EH (cell line): ENCODE measurements around the gene TMEM187.
A peak's percentile ranks its signal among the peaks of the same experiment; 100 is the strongest.

ENCODE experiments used
- DNase-seq: peaks from one replicate; pipeline ENCODE4 v3.0.0-alpha.2; 2015; ENCODE audit warnings: low read depth

The TMEM187 gene

DNA sequence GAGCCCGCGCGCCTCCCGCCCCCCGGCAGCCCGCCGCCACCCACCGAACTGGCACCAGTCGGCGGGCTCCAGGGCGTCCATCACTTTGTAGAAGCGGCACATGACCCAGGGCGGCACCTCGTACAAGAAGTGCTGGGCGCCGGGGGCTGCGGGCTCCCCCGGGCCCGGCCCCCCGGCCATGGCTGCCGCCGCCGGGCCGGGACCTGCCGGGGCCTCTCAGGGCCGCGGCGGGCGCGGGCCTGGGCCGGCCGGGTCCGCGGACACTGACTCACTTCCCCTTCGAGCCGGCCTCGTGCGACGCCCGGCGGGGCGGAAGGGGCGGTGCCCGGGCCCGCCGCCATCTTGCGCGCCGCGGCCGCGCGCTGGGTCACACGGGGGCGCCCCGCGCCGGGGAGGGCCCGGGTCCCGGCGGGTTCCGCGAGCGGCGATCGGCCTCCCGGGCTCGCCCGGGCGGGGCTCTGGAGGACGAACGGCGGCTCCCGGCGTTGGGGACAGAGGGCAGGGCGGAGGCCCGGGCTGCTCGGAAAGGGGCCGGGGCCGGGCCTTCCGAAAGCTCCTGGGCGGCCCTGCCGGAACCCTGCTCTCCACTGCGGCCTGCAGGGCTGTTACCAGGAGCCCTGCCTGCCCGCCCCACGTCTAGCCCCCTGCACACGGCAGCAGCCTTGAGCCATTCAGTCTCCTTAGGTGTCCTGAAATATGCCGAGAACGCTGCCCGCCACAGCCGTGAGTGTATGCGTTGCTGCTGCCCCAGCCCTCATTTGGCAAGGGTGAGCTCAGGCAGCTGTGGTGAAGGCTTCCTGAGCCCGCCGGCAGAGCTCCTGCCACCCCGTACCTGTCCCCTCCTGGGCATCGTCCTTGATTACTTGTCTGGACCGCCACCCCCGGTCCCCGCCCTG is 47.3 kb downstream of the TMEM187 start, which contains the start of gene IRAK1:
TSS of gene IRAK1 (minus strand) at position 270 of the 896 bp plus-strand sequence. CDS start at position 180, 90 bp downstream.
- DNase-seq: peak; percentile 66

DNA sequence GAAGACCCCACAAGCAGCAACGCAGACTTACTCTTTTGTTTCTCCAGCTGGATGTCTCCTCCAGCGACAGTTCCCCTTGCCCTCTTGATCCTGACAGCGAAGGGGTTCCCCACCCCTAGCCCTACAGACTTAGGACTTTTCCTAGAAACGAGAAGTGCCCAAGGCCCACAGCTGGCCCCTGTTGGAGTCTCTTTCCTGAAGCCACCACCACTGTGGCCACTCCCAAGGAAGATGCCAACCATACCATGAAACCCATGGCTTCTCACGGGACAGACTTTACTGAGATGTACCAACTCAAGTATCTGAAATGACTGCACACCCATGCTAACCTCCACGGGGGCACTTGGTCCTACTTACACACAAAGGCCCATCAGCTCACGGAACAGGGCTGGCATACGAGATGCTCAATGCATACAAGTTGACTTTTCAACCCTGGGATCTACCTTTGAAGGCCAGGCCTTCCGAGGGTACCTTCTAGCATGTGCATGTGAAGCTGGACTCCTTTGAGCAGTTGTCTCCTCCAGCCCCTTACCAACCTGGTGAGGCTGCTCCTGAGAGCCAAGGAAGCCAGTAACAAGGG is 48.1 kb downstream of the TMEM187 start:
- DNase-seq: peak; percentile 63

DNA sequence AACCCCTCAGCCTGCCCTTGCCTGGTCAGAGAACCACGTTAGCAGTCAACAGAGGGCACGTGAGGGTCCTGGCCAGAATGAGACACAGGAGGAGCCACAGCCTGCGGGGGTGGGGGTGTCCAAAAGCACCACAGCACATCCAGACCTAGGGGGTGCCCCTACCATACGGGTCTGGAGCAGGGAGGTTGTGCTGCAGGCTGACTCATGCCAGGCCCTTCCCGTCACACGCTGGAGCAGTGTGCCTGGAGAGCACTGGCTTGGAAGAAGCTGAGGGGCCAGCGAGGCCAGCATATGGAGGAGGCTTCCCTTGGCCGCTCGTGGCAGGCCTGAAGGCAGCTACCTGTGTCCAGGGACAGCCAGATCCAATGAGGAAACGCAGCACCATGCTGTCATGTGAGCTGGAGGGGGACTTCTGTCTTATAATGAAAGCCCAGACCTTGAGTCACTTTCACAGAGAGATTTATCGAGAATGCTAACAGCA is 48.6 kb downstream of the TMEM187 start:
- peak; percentile 78 for DNase-seq

DNA sequence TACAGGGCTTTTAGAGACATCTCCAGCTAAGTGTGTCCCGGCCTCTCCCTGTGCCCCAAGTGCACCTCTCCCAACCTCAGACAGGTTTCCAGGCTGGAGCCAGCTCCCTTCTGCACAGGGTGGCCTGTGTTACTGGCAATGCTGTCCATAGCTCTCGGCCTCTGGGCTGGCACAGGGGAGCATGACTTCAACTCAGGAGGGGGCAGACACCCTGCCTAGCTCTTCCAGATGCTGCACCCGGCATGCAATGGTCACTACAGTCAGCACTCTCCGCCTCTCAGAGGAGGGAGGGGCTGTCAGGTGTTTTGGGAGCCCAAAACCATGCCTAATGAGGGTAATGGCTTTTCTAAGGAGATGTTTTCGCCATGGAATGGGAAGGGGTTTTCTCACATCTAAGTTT is 49.6 kb downstream of the TMEM187 start:
- DNase-seq: no peak

DNA sequence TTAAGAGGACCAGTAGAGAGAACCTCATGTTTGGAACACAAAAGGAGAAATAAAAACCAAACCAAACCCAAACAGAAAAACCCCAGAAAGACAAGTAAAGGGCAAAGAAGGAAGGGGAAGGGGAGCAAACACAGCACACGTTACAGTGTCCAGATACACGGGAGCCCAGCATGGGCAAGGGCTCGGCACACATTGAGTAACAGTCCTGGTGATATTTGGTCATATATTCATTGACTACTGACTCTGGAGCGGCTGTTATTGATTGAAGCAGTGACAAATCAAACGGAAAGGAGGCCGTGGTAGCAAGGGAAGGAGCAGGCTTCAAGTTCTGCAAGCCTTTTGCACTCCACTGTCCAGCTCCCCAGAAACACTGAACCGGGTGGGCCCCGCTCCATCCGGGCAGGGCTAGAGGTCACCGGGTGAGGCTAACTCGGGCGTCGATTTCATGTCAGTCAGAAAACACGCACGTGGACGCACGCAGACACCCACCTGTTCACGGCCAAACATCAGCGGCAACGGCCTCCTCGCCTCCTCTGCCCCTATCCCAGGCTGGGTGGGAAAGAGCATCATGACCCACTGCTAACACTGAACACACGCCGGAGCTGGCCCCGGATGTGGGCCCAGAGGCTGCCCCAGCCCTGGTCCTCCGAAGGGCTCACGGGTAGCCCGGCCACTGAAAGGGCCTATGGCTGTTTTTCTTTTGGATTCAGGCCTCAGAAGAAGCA is 50.9 kb downstream of the TMEM187 start:
- no peak for DNase-seq

DNA sequence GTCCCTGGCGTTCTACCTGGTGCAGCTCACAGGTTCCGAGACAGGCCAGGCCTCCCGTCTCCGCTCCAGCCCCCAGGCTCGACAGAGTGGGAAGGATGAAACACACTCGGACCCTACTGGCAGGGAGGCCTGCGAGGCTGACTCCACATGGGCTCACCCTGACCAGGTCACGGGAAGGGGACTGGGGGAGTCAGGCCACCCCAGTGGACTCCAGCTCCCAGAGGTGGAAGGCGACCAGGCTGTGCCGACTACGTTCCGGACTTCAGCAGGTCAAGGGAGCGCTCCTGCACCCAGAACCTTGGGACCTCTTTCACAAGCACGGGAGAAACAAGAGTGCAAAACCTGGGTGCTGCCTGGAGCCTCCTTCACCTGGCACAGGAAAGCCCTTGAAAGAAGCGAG is 51.7 kb downstream of the TMEM187 start:
- DNase-seq: no peak

DNA sequence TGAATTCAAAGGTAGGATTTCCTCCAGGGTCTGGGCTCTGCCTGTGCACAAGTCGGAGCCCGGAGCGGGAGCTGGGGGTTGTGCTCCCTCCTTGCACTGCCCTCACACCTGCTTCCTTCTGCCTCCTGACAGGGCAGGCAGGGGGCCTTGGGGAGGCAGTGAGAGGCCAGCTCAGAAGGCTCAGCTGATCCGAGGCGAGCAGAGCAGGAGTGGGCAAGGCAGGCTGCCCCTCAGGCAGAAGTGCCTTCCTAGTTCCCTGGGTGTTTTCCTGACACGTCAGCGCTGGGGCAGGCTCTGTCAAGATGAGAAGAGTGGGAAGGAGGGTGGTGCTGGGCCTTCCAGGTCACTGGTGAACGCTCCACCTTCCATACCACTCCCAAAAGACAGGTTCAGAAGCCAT is 52.7 kb downstream of the TMEM187 start:
- peak; percentile 30 for DNase-seq

DNA sequence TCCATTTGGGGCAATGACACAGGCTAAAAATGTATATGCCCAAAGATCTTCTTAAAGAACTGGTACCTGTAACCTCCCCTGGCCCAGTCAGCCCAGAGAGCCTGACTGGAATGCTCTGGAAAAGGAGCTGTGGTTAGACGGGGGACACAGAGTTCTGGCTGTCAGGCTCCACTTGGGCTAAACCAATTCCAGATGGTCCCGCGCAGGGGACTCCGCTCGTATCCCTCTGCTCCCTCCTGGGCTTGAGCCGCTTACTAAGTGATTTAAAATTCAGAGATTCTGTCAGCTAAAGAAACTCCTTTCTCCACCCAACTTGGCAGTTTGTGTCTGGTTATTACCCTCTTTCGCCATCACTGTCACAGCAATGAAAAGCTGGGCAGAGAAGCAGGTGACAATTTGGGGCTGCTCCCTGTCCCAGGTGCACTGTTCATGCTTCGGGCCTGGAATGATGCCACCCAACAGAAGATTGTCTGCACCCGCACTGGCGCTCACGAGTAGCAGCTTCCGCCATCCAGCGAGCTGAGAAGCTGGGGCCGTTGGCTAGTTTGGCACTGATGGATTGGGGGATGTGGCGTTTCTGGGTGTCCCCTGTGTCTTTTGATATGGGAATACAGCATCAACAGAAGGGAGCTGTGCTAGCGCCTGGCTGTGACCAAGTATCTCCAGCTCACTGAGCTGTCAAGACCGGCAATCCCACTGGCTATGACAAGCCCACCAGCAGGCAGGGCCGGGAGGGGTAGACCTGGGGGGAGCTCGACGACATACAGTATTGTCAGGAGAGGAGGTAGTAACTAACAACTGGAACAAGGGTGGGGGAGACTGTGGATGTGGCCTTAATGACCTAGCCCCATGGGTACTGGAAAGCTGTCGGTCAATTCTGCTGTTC is 53.8 kb downstream of the TMEM187 start:
- peak; percentile 52 for DNase-seq

DNA sequence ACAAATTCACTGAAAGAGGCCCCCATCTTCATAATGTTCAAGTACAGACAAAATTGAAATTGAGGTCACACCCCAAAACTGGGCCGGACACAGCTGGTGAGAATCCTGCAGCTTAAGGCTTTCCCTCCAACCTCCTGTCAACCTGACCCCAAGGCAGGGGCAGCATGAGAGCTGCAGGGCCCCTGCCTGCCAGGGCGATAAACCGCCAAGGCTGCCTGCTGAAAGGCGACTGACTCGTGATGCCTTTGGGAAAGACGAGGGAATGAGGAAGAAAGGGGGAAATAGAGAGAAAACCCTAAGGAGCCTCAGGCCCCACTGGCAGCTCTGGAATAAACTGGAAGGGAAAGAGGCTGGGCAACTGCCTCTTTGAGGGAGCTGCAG is 54.5 kb downstream of the TMEM187 start:
- DNase-seq: no peak

DNA sequence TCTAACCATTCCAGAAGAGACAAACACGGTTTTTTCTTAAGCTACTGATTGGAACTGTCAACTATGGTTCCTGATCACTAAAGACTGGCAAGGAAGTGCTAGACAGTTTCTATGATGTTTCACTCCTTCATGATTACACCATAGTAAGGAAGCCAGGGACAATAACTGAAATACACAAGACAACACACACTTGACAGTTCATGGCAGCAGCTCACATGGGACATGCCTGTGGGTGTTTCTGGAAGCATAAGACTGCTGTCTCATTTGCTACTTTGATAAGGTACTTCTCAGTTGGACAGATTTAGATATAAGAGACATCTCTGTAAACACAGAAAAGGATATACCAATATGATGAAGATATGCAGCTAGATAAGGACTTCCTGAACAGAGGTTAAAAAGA is 55.4 kb downstream of the TMEM187 start:
- DNase-seq: no peak

DNA sequence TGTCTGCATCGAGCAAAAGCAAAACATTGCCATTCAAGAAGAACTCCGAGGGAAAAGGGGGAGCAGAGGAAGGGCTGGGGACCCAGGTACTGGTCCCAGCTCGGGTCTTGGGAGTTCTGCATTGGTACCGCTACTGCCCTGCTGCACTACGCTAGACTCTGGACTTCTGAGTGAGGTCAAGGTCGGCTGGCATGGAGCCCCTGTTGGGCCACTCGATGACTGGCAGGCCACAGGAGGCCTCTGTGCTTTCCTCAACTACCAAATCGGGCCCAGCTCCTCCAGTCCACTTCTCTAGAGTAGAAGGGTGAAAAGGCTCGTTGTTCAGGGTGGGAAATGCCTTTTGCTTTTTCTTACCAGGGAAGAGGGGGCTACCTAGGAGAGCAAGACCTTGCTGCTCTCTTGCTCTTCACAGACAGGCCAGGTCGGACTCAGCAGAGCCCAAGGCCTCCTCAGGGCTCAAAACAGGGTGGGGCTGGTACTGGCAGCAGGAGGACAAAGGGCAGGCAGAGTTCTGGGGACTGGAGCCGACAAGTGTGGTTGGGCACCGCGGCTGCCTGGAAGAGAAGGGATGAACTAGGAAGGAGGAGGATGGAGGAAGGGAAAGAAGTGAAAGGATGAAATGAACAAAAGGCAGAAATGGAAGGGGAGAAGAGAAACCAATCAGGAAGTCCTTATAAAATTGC is 56.1 kb downstream of the TMEM187 start:
- no peak for DNase-seq

DNA sequence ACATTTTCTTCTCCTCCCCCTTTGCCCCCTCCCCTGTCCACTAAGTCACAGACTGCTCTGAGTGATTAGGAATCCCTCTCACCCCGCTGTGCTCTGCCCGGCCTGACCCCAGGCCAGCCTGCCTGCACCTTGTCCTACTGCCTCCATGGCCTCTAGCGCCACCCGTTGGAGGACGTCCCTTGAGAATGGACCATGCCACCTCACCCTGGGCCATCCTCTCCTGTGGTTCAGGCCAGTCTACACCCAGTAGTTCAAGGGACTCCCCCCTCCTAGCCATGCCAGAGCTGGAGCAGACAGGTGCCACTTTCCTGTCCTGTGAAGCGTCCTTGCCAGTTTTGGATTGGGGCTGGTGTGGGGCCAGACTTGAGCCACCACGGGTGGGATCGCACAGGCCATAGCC is 56.9 kb downstream of the TMEM187 start:
- no peak for DNase-seq

DNA sequence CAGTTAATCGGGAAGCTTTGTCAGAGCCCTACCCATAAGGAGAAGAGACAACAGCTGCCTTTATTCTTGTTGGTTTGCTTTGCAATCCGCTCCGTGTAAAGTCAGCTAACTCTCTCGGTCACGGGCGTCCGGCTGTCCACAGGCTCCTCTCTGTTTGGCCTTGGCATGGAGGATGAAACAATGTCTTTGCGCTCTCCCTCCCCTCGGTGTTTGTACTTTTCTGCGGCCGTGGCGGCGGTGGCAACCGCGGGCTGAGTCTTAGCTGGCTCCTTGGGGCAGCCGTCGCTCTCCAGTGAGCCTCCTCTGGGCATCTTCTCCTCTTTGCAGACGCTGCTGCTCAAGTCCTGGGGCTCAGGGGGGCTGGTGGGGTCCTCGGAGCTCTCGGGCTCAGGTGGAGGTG is 57.7 kb downstream of the TMEM187 start:
- no peak for DNase-seq

DNA sequence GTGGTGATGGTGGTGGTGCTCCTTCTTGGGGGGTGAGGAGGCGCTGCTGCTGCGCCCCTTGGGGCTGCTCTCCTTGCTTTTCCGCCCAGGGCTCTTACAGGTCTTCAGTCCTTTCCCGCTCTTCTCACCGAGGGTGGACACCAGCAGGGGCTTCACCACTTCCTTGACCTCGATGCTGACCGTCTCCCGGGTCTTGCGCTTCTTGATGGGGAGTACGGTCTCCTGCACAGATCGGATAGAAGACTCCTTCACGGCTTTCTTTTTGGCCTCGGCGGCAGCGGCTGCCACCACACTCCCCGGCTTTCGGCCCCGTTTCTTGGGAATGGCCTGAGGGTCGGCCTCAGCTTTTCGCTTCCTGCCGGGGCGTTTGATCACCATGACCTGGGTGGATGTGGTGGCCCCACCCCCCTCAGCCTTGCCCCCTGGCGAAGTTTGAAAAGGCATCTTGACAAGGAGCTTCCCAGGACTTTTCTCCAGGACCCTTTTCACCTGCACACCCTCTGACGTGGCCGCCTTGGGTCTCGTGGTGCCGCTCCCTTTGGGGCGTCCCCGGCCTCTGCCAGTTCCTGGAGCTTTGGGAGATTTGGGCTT is 58.3 kb downstream of the TMEM187 start:
- DNase-seq: no peak

DNA sequence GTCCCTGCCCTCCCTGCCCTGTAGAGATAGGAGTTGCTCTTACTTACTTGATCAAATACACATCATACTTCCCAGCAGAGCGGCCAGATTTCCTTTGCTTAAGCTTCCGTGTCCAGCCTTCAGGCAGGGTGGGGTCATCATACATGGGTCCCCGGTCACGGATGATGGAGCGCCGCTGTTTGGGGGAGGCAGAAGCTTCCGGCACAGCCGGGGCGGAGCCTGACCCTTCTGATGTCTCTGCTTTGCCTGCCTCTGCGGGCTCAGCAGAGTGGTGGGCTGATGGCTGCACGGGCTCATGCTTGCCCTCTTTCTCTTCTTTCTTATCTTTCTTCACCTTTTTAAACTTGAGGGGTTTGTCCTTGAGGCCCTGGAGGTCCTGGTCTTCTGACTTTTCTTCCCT is 59.6 kb downstream of the TMEM187 start:
- DNase-seq: no peak

DNA sequence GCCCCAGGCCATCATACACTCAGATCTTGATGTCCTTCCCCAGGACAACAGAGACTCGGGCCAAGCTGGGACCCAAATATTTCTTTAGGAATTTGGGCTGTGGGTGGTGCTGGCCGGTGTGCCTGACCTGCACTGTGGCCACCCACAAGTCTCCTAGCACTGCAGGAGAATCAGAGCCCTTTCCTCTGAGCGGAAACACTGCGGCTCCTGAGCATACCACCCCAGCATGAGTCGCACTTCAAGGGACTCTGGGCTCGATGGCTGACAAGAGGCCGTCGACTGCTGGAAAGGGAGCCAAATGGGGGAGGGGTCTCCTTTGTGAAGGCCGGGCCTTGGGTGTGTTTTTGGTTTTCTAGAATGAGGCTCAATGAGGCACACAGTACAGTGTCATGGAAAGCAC is 60.1 kb downstream of the TMEM187 start:
- DNase-seq: no peak
